ENCODE results near the gene OR10A4.
"Not testable (repeated sequence)": the region's sequence is repeated elsewhere in the genome, so short reads cannot be mapped to it uniquely, and the experiment has no call there.

The OR10A4 gene

GRCh38 chr11:6876325-6876724, at the start of gene OR10A4:
TSS of gene OR10A4 (plus strand) at chr11:6876625. CDS start at chr11:6876648, 23 bp downstream.
- DNase-seq (ENCODE audit: low read depth in 4 of 4, low spot score in 1 of 4): no peak

GRCh38 chr11:6828103-6828502, 48.3 kb upstream of the OR10A4 start:
- no peak for DNase-seq (ENCODE audit: low read depth in 4 of 4, low spot score in 1 of 4)

- DNase-seq (ENCODE audit: low read depth in 4 of 4, low spot score in 1 of 4): no peak
These were observed 43.1 kb upstream of the OR10A4 start for GRCh38 chr11:6833356-6833755.

- no peak for DNase-seq (ENCODE audit: low read depth in 4 of 4, low spot score in 1 of 4)
These were observed 42.4 kb upstream of the OR10A4 start for GRCh38 chr11:6834021-6834420.

GRCh38 chr11:6841694-6842093, 34.7 kb upstream of the OR10A4 start:
- DNase-seq (ENCODE audit: low read depth in 4 of 4, low spot score in 1 of 4): no peak

- no peak for DNase-seq (ENCODE audit: low read depth in 4 of 4, low spot score in 1 of 4)
These were observed 32.8 kb upstream of the OR10A4 start for GRCh38 chr11:6843670-6844069.

GRCh38 chr11:6844356-6844755, 32.1 kb upstream of the OR10A4 start:
- no peak for DNase-seq (ENCODE audit: low read depth in 4 of 4, low spot score in 1 of 4)

GRCh38 chr11:6845383-6845782, 31.0 kb upstream of the OR10A4 start, which contains the start of gene OR10A5:
TSS of gene OR10A5 (plus strand) at chr11:6845683. CDS start at chr11:6845683, 0 bp downstream.
- no peak for DNase-seq (ENCODE audit: low read depth in 4 of 4, low spot score in 1 of 4)

GRCh38 chr11:6850526-6850925, 25.9 kb upstream of the OR10A4 start:
- no peak for DNase-seq (ENCODE audit: low read depth in 4 of 4, low spot score in 1 of 4)

GRCh38 chr11:6854801-6855200, 21.6 kb upstream of the OR10A4 start:
- not testable (repeated sequence) for DNase-seq (ENCODE audit: low read depth in 4 of 4, low spot score in 1 of 4)

- no peak for DNase-seq (ENCODE audit: low read depth in 4 of 4, low spot score in 1 of 4)
These were observed 20.4 kb upstream of the OR10A4 start for GRCh38 chr11:6855971-6856541.

- no peak for DNase-seq (ENCODE audit: low read depth in 4 of 4, low spot score in 1 of 4)
These were observed 19.6 kb upstream of the OR10A4 start for GRCh38 chr11:6856871-6857270.

GRCh38 chr11:6862961-6863360, 13.5 kb upstream of the OR10A4 start, which contains the start of gene OR10A2:
TSS of gene OR10A2 (plus strand) at chr11:6863057. CDS start at chr11:6869755, 6,698 bp downstream.
- no peak for DNase-seq (ENCODE audit: low read depth in 4 of 4, low spot score in 1 of 4)

GRCh38 chr11:6864438-6864837, 12.0 kb upstream of the OR10A4 start:
- DNase-seq (ENCODE audit: low read depth in 4 of 4, low spot score in 1 of 4): no peak

- DNase-seq (ENCODE audit: low read depth in 4 of 4, low spot score in 1 of 4): no peak
These were observed 5.1 kb upstream of the OR10A4 start for GRCh38 chr11:6871278-6871677.

- DNase-seq (ENCODE audit: low read depth in 4 of 4, low spot score in 1 of 4): no peak
These were observed 664 bp upstream of the OR10A4 start for GRCh38 chr11:6875761-6876160.

GRCh38 chr11:6876914-6877313, 489 bp downstream of the OR10A4 start:
- DNase-seq (ENCODE audit: low read depth in 4 of 4, low spot score in 1 of 4): no peak

- no peak for DNase-seq (ENCODE audit: low read depth in 4 of 4, low spot score in 1 of 4)
These were observed 6.3 kb downstream of the OR10A4 start for GRCh38 chr11:6882751-6883150.

- not testable (repeated sequence) for DNase-seq (ENCODE audit: low read depth in 4 of 4, low spot score in 1 of 4)
These were observed 11.3 kb downstream of the OR10A4 start for GRCh38 chr11:6887711-6888110.

- no peak for DNase-seq (ENCODE audit: low read depth in 4 of 4, low spot score in 1 of 4)
These were observed 12.4 kb downstream of the OR10A4 start for GRCh38 chr11:6888830-6889229.

GRCh38 chr11:6889835-6890234, 13.4 kb downstream of the OR10A4 start:
- DNase-seq (ENCODE audit: low read depth in 4 of 4, low spot score in 1 of 4): no peak

- no peak for DNase-seq (ENCODE audit: low read depth in 4 of 4, low spot score in 1 of 4)
These were observed 16.0 kb downstream of the OR10A4 start, which contains the start of gene OR2D2 for GRCh38 chr11:6892400-6892799. TSS of gene OR2D2 (minus strand) at chr11:6892500. CDS start at chr11:6892500, 0 bp downstream.

- no peak for DNase-seq (ENCODE audit: low read depth in 4 of 4, low spot score in 1 of 4)
These were observed 17.7 kb downstream of the OR10A4 start for GRCh38 chr11:6894097-6894496.
